ENCODE measurements around the gene APLN. TPM values are rescaled to one million over a fixed set of nuclear protein-coding genes. Genes with fewer than 3 reads are reported as not detected.

APLN gene
- total and polyA plus RNA-seq, 3 donors from 2014 or later, result 2.8 to 3.2 (median 3.1) TPM

DNA sequence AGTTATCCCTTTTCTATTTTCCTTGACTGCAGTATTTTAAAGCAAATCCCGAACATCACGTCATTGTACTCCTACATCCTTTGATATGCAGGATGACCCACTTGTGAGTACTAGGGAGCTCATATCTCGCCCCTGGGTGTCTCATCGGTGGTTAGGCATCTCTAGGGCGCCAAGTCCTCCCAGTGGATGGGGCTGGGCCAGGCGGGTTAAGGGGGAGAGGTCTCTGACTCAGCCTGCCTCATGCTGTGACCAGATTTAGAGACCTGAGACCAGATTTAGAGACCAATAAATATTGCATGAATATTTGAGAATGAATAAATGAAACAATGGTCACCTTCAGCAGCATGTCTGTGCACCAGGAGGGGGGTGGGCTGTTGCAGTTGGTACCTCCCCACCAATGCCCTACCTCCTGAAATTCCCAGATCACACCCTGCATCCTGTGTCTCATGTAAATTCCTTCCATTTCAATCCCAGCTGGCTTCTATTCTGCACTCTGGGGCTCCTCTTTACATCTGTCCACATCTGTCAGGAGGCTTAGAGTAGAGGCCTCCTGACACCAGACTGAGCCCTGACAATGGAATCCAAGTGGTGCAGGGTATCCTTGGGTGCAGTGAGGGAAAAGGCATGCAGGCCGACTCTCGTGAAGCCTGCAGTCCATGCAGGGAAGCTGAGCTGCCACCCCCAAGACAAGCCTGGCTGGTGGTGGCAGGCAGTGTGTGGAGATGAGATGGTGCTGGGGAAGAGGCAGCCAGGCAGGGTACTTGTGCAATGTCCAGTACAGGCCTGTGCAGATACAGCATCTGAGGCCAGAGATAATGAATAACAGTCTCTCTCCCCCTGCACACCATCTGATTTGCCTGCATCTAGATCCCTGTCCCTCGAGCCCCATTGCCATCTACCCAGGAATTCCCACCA lies 5.2 kb downstream of the APLN start:
- H3K4me1 ChIP-seq, result no peaks in the 10 kb centered on the region
- no peak overlapping the region for H3K27ac ChIP-seq
- 92 to 94% methylated on average over 2 to 9 of the region's 9 CpGs for WGBS, 2 donors
- no peaks in the 10 kb centered on the region for H3K36me3 ChIP-seq (ENCODE audit: low read depth, missing control alignments)
- TF ChIP-seq POLR2A (IDR thresholded peaks at IDR 0.05), result no peak
- TF ChIP-seq, protein P1, sequence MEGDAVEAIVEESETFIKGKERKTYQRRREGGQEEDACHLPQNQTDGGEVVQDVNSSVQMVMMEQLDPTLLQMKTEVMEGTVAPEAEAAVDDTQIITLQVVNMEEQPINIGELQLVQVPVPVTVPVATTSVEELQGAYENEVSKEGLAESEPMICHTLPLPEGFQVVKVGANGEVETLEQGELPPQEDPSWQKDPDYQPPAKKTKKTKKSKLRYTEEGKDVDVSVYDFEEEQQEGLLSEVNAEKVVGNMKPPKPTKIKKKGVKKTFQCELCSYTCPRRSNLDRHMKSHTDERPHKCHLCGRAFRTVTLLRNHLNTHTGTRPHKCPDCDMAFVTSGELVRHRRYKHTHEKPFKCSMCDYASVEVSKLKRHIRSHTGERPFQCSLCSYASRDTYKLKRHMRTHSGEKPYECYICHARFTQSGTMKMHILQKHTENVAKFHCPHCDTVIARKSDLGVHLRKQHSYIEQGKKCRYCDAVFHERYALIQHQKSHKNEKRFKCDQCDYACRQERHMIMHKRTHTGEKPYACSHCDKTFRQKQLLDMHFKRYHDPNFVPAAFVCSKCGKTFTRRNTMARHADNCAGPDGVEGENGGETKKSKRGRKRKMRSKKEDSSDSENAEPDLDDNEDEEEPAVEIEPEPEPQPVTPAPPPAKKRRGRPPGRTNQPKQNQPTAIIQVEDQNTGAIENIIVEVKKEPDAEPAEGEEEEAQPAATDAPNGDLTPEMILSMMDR (IDR thresholded peaks at IDR 0.05), result no peak
- no peak overlapping the region for H3K4me3 ChIP-seq
- no peaks in the 10 kb centered on the region for H3K9me3 ChIP-seq
- no peak for DNase-seq
- intact Hi-C loops (cut with DNase I; ENCODE audit: low total_unique reads), result no loop called here
- H3K27me3 ChIP-seq, result no peaks in the 10 kb centered on the region

DNA sequence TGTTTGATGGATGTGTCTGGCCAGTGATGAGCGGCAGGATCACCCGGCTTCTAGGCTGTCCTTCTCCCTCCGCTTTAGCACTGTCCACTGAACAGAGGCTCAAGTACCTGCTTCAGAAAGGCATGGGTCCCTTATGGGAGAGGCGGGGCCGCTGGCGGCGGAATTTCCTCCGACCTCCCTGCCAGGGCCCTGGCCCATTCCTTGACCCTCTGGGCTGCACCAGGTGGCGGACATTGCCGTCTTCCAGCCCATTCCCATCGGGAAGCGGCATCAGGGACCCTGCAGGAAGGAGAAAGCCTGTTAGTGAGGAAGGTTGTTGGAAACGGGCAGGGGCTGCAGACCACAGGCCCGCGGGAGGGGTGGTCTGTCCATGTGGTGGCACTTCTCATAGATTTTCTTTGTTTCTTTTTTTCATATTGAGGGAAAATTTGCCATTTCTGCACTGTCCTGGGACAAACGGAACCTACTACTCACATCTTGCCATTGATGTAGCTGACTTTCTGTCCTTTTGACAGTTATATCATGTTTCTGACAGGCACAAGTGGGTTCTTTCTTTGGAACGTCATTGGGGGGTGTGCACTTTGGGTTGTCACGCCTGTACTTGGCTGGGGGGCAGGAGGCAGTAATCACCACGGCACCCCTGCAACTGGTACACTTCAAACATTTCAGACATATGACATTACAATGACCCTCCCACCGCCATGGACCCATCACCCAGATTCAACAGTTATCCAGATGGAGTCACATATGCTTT lies 6.1 kb downstream of the APLN start:
- DNase-seq, result no peak
- H3K4me1 ChIP-seq, result no peaks in the 10 kb centered on the region
- WGBS, 2 donors, result 92 to 96% methylated on average over 8 to 15 of the region's 20 CpGs
- H3K36me3 ChIP-seq (ENCODE audit: low read depth, missing control alignments), result no peaks in the 10 kb centered on the region
- no peaks in the 10 kb centered on the region for H3K9me3 ChIP-seq
- H3K27ac ChIP-seq, result no peak overlapping the region
- no peak overlapping the region for H3K4me3 ChIP-seq
- no peaks in the 10 kb centered on the region for H3K27me3 ChIP-seq
- intact Hi-C loops (cut with DNase I; ENCODE audit: low total_unique reads), result no loop called here
- TF ChIP-seq, protein P1 (IDR thresholded peaks at IDR 0.05), result no peak
- no peak for TF ChIP-seq POLR2A (IDR thresholded peaks at IDR 0.05)

DNA sequence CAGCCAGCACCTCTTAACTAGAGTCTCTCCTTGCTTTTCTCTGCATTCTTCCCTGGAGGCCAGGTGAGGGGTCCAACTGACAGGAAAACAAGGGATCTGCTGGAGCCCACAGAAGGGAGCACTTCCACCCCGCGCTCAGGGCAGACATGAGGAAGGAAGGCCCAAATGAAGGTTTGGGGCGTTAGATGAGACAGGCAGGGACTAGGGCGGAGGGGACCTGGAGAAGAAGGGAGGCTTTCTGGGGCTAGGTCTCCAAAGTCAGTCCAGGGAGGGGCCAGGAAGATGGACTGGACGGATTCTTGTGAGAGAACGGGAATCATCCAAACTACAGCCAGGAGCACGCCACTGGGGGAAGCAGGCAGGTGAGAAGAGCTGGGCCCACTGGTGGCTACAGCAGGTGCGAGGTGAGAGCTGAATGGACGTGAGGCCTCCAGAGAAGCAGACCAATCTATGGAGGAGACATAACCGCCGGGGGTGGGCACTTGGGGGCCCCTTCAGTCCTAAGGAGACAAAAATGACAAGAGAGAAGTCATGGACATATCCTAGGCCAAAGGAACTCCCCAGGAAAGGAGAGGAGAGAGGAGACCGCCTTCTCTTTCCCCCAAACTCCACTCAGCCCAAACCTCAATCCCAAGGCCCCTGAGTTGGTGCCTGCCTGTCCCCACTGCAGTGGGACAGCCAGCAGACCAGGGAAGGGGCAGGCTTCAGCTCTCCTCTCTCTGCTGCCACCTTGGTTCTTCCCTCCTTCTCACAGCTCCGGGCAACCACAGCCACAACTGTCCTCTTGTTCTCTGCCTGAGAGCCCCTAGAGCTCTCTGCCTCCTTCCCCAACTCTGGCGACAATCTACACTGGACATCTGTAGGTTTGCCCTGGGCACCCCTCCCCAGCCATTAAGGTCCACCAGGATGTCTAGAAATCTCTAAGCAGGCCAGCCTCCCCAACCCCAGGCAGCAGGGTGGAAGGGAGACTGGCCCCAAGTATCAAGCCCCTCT lies 7.0 kb downstream of the APLN start:
- intact Hi-C loops (cut with DNase I; ENCODE audit: low total_unique reads), result no loop called here
- 98% methylated on average over 7 to 14 of the region's 14 CpGs for WGBS, 2 donors
- no peak for DNase-seq

More for the DNA sequence above, 7.0 kb downstream of the APLN start:
- H3K9me3 ChIP-seq, result no peaks in the 10 kb centered on the region
- no peak overlapping the region for H3K27ac ChIP-seq
- TF ChIP-seq POLR2A (IDR thresholded peaks at IDR 0.05), result no peak
- TF ChIP-seq, protein P1 (IDR thresholded peaks at IDR 0.05), result no peak
- H3K4me3 ChIP-seq, result no peak overlapping the region
- H3K27me3 ChIP-seq, result no peaks in the 10 kb centered on the region
- H3K4me1 ChIP-seq, result no peaks in the 10 kb centered on the region
- H3K36me3 ChIP-seq (ENCODE audit: low read depth, missing control alignments), result no peaks in the 10 kb centered on the region

Data from testis (tissue), 3 donors.